ENCODE results near the gene COL4A5. TPM values are rescaled to one million over a fixed set of nuclear protein-coding genes. Genes with fewer than 3 reads are reported as not detected.
A peak's percentile ranks its signal among the peaks of the same experiment; 100 is the strongest.

Gene COL4A5
- total RNA-seq, 1 donor from 2014 or later = 48.4 TPM

DNA sequence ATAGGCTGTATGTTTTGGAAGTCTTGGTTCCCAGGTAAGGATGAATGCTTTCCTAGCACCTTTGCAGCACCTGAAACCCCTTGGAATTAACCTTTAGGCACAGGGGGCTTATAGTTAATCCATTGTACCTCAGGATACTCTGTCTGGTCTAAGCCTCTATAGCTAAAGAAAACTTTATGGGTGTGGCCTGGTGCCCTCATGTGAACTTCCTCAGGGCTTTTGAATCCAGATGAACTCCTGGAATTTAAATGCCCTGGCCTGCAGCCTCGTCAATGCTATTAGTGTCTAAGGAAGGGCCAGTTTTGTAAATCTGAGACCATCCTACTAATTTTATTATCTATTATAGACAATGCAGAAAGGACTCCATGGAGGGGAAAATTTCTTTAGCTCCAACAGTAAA is 262.9 kb downstream of the COL4A5 start:
- TF ChIP-seq, protein P1, sequence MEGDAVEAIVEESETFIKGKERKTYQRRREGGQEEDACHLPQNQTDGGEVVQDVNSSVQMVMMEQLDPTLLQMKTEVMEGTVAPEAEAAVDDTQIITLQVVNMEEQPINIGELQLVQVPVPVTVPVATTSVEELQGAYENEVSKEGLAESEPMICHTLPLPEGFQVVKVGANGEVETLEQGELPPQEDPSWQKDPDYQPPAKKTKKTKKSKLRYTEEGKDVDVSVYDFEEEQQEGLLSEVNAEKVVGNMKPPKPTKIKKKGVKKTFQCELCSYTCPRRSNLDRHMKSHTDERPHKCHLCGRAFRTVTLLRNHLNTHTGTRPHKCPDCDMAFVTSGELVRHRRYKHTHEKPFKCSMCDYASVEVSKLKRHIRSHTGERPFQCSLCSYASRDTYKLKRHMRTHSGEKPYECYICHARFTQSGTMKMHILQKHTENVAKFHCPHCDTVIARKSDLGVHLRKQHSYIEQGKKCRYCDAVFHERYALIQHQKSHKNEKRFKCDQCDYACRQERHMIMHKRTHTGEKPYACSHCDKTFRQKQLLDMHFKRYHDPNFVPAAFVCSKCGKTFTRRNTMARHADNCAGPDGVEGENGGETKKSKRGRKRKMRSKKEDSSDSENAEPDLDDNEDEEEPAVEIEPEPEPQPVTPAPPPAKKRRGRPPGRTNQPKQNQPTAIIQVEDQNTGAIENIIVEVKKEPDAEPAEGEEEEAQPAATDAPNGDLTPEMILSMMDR (IDR thresholded peaks at IDR 0.05; ENCODE audit: insufficient read depth, low read length, severe bottlenecking) = no peak
- FAIRE-seq = no peak
- Histone ChIP-seq H3K27me3 (ENCODE audit: control insufficient read depth, insufficient read depth, low read length) (no peaks in the 10 kb centered on the region), H3K4me3 (ENCODE audit: low read depth, low read length) (no peak overlapping the region), H3K36me3 (ENCODE audit: control insufficient read depth, insufficient read depth, low read length) (no peaks in the 10 kb centered on the region)
- DNase-seq (ENCODE audit: low read depth) = no peak

DNA sequence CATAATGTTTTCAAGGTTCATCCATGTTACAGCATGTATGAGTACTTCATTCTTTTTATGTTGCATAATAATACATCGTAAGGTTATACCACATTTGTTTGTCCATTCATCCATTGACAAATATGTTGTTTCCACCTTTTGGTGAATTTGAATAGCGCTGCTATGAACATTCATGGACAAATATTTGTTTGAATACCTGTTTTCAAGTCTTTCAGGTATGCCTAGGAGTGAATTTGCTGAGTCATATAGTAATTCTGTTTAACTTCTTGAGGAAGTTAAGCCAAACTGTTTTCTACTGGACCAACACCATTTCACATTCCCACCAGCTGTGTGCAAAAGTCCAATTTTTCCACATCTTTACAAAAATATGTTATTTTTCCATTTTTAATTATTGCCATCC is 265.2 kb downstream of the COL4A5 start:
- Histone ChIP-seq H3K4me3 (ENCODE audit: low read depth, low read length) (no peak overlapping the region), H3K36me3 (ENCODE audit: control insufficient read depth, insufficient read depth, low read length) (no peaks in the 10 kb centered on the region), H3K27me3 (ENCODE audit: control insufficient read depth, insufficient read depth, low read length) (no peaks in the 10 kb centered on the region)
- FAIRE-seq = no peak
- TF ChIP-seq, protein P1 (IDR thresholded peaks at IDR 0.05; ENCODE audit: insufficient read depth, low read length, severe bottlenecking) = no peak
- peak; percentile 78 for DNase-seq (ENCODE audit: low read depth)

DNA sequence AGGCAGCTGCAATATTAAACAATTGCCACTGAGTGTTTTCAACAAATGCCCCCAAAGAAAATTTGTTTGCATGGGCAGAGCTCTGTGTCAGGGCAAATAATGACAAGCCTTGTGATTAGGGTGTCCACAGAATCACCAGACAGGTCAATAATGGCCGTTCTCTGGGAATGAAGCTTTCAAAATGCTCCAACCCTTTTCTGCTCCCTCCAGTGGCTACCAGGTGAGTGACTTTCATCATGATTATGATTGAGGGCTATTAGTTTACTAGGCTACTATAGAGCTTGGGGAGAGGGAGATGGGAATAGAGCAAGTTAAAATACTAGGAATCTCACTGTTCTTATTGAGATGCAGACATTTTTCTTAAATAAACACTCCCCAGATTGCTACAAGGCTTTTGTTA is 273.2 kb downstream of the COL4A5 start:
- H3K36me3 ChIP-seq (ENCODE audit: control insufficient read depth, insufficient read depth, low read length) = no peaks in the 10 kb centered on the region
- H3K27me3 ChIP-seq (ENCODE audit: control insufficient read depth, insufficient read depth, low read length) = no peaks in the 10 kb centered on the region
- TF ChIP-seq, protein P1 (IDR thresholded peaks at IDR 0.05; ENCODE audit: insufficient read depth, low read length, severe bottlenecking) = no peak
- H3K4me3 ChIP-seq (ENCODE audit: low read depth, low read length) = no peak overlapping the region
- DNase-seq (ENCODE audit: low read depth) = no peak
- no peak for FAIRE-seq

DNA sequence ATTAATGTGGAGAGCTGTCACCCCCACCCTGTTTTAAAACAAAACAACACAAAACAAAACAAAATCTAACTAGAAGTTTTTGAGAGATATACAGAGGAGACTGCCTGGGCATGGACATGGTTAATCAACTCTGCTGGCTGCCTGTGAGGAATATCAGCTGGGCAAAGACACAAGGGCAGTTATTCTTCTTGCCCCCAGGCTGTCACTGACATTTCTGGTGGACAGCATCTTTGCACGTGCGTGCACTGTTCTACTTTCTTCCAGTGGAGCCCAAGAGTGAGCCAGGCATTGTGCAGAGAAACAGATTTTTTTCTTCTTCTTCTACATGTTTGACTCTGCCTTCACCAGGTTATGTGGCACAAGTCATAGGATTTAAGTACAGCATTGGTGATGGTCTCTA is 282.9 kb downstream of the COL4A5 start:
- FAIRE-seq = no peak
- H3K27me3 ChIP-seq (ENCODE audit: control insufficient read depth, insufficient read depth, low read length) = no peaks in the 10 kb centered on the region
- TF ChIP-seq, protein P1 (IDR thresholded peaks at IDR 0.05; ENCODE audit: insufficient read depth, low read length, severe bottlenecking) = no peak
- no peak overlapping the region for H3K4me3 ChIP-seq (ENCODE audit: low read depth, low read length)
- no peaks in the 10 kb centered on the region for H3K36me3 ChIP-seq (ENCODE audit: control insufficient read depth, insufficient read depth, low read length)
- no peak for DNase-seq (ENCODE audit: low read depth)

DNA sequence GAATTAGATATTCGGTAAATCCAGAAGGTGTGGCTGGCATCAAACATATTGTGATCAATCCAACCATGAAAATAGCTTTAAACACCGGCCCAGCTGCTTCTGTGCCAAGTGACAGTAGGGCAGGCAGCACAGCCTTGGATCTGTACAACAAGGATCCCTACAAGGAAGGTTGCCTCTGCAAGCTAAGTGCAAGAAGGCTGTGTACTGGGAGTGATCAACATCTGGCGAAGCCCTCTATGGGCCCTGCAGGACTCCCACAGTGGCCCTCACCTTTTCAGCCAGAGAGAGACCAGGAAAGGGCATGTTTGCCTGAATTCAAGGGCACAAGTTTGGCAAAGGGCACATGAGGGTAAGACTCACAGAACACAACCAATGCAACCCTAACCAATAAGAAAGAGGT is 287.1 kb downstream of the COL4A5 start:
- no peak for DNase-seq (ENCODE audit: low read depth)
- H3K27me3 ChIP-seq (ENCODE audit: control insufficient read depth, insufficient read depth, low read length) = peaks cover 6% of the 10 kb centered on the region

DNA sequence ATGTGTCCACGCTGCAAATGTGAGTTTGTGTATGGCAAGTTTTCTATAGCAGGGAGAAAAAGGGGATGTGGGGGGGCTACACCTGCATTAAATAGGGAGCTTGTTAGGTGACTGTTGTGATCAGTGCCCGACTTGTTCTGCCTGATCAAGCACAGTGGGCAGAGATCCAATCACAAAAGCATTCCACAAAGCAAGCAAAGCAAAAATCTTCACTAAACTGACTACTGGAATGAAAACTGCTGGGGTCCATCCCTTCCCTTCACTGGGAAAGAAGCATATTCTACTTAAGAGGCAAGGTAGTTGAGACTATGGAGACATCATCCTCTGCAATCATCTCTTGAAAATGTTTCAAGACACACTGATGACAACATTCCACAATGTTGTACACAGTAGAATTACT is 291.5 kb downstream of the COL4A5 start:
- H3K27me3 ChIP-seq (ENCODE audit: control insufficient read depth, insufficient read depth, low read length) = peaks cover 26% of the 10 kb centered on the region
- H3K4me3 ChIP-seq (ENCODE audit: low read depth, low read length) = no peak overlapping the region
- no peaks in the 10 kb centered on the region for H3K36me3 ChIP-seq (ENCODE audit: control insufficient read depth, insufficient read depth, low read length)
- TF ChIP-seq, protein P1 (IDR thresholded peaks at IDR 0.05; ENCODE audit: insufficient read depth, low read length, severe bottlenecking) = no peak
- FAIRE-seq (no peak), DNase-seq (ENCODE audit: low read depth) (no peak)

More for the DNA sequence above, 287.1 kb downstream of the COL4A5 start:
- no peak overlapping the region for H3K4me3 ChIP-seq (ENCODE audit: low read depth, low read length)
- no peak for FAIRE-seq
- no peaks in the 10 kb centered on the region for H3K36me3 ChIP-seq (ENCODE audit: control insufficient read depth, insufficient read depth, low read length)
- TF ChIP-seq, protein P1 (IDR thresholded peaks at IDR 0.05; ENCODE audit: insufficient read depth, low read length, severe bottlenecking) = no peak
